ENCODE measurements around the gene DAPK2.

DAPK2 gene

DNA sequence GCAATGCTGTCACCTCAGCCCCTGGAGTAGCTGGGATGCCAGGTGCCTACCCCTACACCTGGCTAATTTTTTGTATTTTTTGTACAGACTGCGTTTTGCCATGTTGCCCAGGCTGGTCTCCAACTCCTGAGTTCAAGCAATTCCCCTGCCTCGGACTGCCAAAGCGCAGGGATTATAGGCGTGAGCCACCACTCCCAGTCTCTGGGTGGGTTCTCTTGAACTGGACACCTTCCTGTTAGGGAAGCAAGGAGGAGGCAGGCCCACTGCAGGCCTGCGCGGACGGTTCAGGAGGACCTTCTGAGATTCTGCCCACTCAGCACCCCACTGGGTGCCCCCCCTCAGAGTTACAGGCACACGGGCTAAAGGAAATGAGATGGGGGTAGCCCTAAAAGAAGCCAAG lies 138.8 kb downstream of the DAPK2 start:
- POLR2A ChIA-PET: no interaction called here
- TF ChIP-seq CTBP1 (IDR thresholded peaks at IDR 0.05; ENCODE audit: borderline replicate concordance): no peak
- TF ChIP-seq, protein P1, sequence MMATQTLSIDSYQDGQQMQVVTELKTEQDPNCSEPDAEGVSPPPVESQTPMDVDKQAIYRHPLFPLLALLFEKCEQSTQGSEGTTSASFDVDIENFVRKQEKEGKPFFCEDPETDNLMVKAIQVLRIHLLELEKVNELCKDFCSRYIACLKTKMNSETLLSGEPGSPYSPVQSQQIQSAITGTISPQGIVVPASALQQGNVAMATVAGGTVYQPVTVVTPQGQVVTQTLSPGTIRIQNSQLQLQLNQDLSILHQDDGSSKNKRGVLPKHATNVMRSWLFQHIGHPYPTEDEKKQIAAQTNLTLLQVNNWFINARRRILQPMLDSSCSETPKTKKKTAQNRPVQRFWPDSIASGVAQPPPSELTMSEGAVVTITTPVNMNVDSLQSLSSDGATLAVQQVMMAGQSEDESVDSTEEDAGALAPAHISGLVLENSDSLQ (IDR thresholded peaks at IDR 0.05): no peak
- no peak for TF ChIP-seq FOXK2 (IDR thresholded peaks at IDR 0.05)
- TF ChIP-seq NFRKB (IDR thresholded peaks at IDR 0.05): no peak
- no peak for TF ChIP-seq ELF4 (IDR thresholded peaks at IDR 0.05)
- no peak for TF ChIP-seq SUZ12 (IDR thresholded peaks at IDR 0.05)
- TF ChIP-seq ARNT (IDR thresholded peaks at IDR 0.05): no peak
- no peak for TF ChIP-seq LEF1 (IDR thresholded peaks at IDR 0.05; ENCODE audit: borderline replicate concordance)
- TF ChIP-seq SP1 (IDR thresholded peaks at IDR 0.05): no peak
- TF ChIP-seq FOXA1 (IDR thresholded peaks at IDR 0.05): no peak
- no peak for TF ChIP-seq FOXM1 (IDR thresholded peaks at IDR 0.05; ENCODE audit: borderline replicate concordance)
- TF ChIP-seq TARDBP (IDR thresholded peaks at IDR 0.05): no peak
- TF ChIP-seq HDGF (IDR thresholded peaks at IDR 0.05; ENCODE audit: borderline replicate concordance): no peak
- TF ChIP-seq ZNF384 (IDR thresholded peaks at IDR 0.05): no peak
- no peak for TF ChIP-seq BHLHE40 (IDR thresholded peaks at IDR 0.05; ENCODE audit: borderline replicate concordance)
- TF ChIP-seq L3MBTL2 (conservative IDR thresholded peaks at IDR 0.05): no peak
- CTCF ChIA-PET: no interaction called here
- no peak for DNase-seq (ENCODE audit: extremely low spot score)

DNA sequence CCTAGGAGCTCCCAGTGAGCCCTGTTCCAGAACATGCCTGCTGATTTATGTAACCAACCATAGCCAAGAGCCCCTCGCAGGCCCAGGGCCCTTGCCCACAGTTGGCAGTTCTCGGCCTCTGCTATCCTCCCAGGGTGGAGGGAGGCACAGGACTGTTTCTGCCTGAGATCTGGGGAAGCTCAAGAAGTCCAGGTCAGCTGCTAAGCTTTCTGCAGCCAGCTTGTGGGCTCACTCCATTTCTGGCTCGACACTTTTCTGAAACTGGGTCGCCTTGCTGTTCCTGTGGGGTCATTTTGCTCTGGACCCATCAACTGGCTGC lies 140.1 kb downstream of the DAPK2 start:
- POLR2A ChIA-PET: interaction anchor here (0.7 kb wide), 1 partner anchor 139 kb away, joined by 3 read pairs; no protein-coding TSS in a partner anchor
- CTCF ChIA-PET: interaction anchor here (0.5 to 0.9 kb wide), 2 partner anchors 11 to 14 kb away, joined by 3 read pairs; no protein-coding TSS in a partner anchor

DNA sequence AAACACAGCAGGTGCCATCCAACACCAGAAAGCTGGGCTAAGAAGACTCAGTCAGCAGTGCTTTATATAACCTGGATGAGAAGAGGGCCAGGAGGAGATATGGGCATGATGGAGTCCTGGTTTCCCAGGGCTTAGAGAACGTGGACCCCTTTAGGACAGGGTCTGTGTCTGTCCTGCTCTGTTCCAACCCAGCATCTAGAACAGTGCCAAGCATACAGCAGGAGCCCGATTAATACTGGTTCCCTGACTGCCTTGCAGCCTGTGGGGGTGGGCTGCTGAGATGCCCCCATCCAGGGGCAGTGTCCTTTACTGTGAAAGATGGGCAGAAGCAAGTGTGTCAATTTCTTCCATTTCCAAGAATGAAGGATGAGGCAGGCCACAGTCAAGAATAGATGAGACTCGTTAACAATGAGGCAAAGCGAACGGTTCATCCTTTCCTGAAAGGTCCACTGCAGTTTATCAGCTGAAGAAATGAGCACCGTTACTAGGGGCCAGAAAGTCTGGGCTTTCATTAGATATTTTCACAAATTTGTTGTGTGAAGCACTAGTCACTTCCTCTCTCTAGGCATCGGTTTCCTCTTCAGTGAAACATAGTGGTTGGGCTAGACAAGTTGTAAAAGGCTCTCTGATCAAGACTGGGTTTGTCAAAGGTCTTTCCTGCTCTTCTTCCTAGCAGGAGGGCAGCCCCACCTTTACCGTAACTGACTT lies 140.6 kb downstream of the DAPK2 start:
- CTCF ChIA-PET: interaction anchor here (0.5 to 0.6 kb wide), 2 partner anchors 14 to 161 kb away, joined by 3 read pairs; no protein-coding TSS in a partner anchor
- POLR2A ChIA-PET: interaction anchor here (0.7 kb wide), 1 partner anchor 140 kb away, joined by 3 read pairs; no protein-coding TSS in a partner anchor
- no peak for DNase-seq (ENCODE audit: extremely low spot score)
- TF ChIP-seq HDGF (IDR thresholded peaks at IDR 0.05; ENCODE audit: borderline replicate concordance): no peak

More for the DNA sequence above, 140.1 kb downstream of the DAPK2 start:
- TF ChIP-seq ARNT (IDR thresholded peaks at IDR 0.05): no peak
- no peak for TF ChIP-seq SUZ12 (IDR thresholded peaks at IDR 0.05)
- no peak for TF ChIP-seq HDGF (IDR thresholded peaks at IDR 0.05; ENCODE audit: borderline replicate concordance)
- TF ChIP-seq ELF4 (IDR thresholded peaks at IDR 0.05): no peak
- no peak for TF ChIP-seq LEF1 (IDR thresholded peaks at IDR 0.05; ENCODE audit: borderline replicate concordance)
- no peak for TF ChIP-seq L3MBTL2 (conservative IDR thresholded peaks at IDR 0.05)
- TF ChIP-seq FOXA1 (IDR thresholded peaks at IDR 0.05): no peak
- no peak for TF ChIP-seq FOXM1 (IDR thresholded peaks at IDR 0.05; ENCODE audit: borderline replicate concordance)
- no peak for TF ChIP-seq SP1 (IDR thresholded peaks at IDR 0.05)
- TF ChIP-seq BHLHE40 (IDR thresholded peaks at IDR 0.05; ENCODE audit: borderline replicate concordance): no peak
- TF ChIP-seq, protein P1 (IDR thresholded peaks at IDR 0.05): no peak
- TF ChIP-seq NFRKB (IDR thresholded peaks at IDR 0.05): no peak
- TF ChIP-seq ZNF384 (IDR thresholded peaks at IDR 0.05): no peak
- TF ChIP-seq CTBP1 (IDR thresholded peaks at IDR 0.05; ENCODE audit: borderline replicate concordance): no peak
- TF ChIP-seq FOXK2 (IDR thresholded peaks at IDR 0.05): no peak
- TF ChIP-seq TARDBP (IDR thresholded peaks at IDR 0.05): no peak
- no peak for DNase-seq (ENCODE audit: extremely low spot score)

DNA sequence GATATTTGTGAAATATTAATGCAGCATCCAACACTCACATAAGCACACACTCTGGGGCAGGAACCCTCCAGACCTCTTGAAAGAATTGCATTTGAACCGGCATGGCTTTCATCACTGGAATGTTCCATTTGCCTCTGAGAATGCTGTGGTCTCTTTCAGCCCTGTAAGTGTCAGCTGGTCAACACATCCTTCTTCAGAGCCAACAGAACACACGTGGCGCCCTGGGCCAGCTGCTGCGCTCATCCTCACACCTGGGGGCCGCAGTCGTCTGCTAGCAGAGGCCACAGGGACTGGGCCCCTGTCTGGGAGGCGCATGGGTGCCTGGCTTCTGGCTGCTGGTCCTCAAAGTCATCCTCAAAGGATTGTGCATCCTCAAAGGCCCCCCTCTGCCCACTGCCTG lies 141.2 kb downstream of the DAPK2 start:
- TF ChIP-seq SP1 (IDR thresholded peaks at IDR 0.05): no peak
- TF ChIP-seq L3MBTL2 (conservative IDR thresholded peaks at IDR 0.05): no peak
- no peak for TF ChIP-seq LEF1 (IDR thresholded peaks at IDR 0.05; ENCODE audit: borderline replicate concordance)
- no peak for TF ChIP-seq SUZ12 (IDR thresholded peaks at IDR 0.05)
- no peak for TF ChIP-seq FOXK2 (IDR thresholded peaks at IDR 0.05)
- TF ChIP-seq BHLHE40 (IDR thresholded peaks at IDR 0.05; ENCODE audit: borderline replicate concordance): no peak
- TF ChIP-seq, protein P1 (IDR thresholded peaks at IDR 0.05): no peak
- TF ChIP-seq ELF4 (IDR thresholded peaks at IDR 0.05): no peak
- TF ChIP-seq FOXA1 (IDR thresholded peaks at IDR 0.05): no peak
- no peak for TF ChIP-seq HDGF (IDR thresholded peaks at IDR 0.05; ENCODE audit: borderline replicate concordance)
- no peak for TF ChIP-seq ZNF384 (IDR thresholded peaks at IDR 0.05)
- TF ChIP-seq FOXM1 (IDR thresholded peaks at IDR 0.05; ENCODE audit: borderline replicate concordance): no peak
- no peak for TF ChIP-seq NFRKB (IDR thresholded peaks at IDR 0.05)
- no peak for TF ChIP-seq ARNT (IDR thresholded peaks at IDR 0.05)
- TF ChIP-seq TARDBP (IDR thresholded peaks at IDR 0.05): no peak
- no peak for TF ChIP-seq CTBP1 (IDR thresholded peaks at IDR 0.05; ENCODE audit: borderline replicate concordance)
- ChIA-PET CTCF (interaction anchor here (0.6 kb wide), 1 partner anchor 162 kb away, joined by 3 read pairs; no protein-coding TSS in a partner anchor), POLR2A (no interaction called here)
- DNase-seq (ENCODE audit: extremely low spot score): no peak

DNA sequence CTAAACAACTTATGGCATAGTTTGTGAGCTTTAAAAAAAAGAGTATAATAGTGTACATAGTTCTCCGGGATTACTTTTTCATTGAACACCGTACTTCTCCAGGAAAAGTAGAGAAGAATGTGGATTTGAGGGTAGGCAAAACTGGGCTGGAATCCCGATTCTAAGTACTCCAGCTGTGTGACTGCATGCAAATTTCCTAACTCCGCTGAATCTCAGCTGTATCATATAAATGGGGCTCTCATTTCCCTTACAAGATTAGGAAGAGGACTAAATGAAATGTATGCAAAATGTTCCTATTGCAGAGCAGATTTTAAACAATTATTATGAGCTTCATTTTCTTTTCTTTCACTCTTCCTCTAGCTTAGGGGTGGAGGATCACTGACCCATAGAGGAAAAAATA lies 142.2 kb downstream of the DAPK2 start:
- POLR2A ChIA-PET: no interaction called here
- CTCF ChIA-PET: interaction anchor here (0.6 to 0.9 kb wide), 3 partner anchors 10 to 164 kb away, joined by 3 to 4 read pairs (median 4); no protein-coding TSS in a partner anchor
- no peak for DNase-seq (ENCODE audit: extremely low spot score)
- TF ChIP-seq ELF4 (IDR thresholded peaks at IDR 0.05) (no peak), NFRKB (IDR thresholded peaks at IDR 0.05) (no peak), FOXM1 (IDR thresholded peaks at IDR 0.05; ENCODE audit: borderline replicate concordance) (no peak), HDGF (IDR thresholded peaks at IDR 0.05; ENCODE audit: borderline replicate concordance) (no peak), FOXK2 (IDR thresholded peaks at IDR 0.05) (no peak), TARDBP (IDR thresholded peaks at IDR 0.05) (no peak), FOXA1 (IDR thresholded peaks at IDR 0.05) (no peak), SP1 (IDR thresholded peaks at IDR 0.05) (no peak), LEF1 (IDR thresholded peaks at IDR 0.05; ENCODE audit: borderline replicate concordance) (no peak), BHLHE40 (IDR thresholded peaks at IDR 0.05; ENCODE audit: borderline replicate concordance) (no peak), SUZ12 (IDR thresholded peaks at IDR 0.05) (no peak)

DNA sequence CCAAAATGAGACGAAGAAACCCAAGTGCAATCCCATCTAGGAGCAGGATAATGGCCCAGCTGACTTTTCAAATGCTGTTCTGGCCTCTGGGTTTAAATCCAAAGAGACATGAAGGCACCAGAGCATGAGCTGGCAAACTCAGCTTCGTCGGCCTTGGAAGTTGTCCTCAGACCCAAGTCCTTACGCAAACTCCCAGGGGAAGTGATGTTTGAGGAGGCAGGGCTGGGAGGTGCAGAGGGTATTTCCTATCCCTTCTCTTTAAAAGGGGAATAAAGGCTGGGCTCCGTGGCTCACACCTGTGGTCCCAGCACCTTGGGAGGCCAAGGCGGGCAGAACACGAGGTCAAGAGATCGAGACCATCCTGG lies 143.6 kb downstream of the DAPK2 start:
- ChIA-PET POLR2A (no interaction called here), CTCF (no interaction called here)
- DNase-seq (ENCODE audit: extremely low spot score): no peak
- TF ChIP-seq, protein P1 (IDR thresholded peaks at IDR 0.05): no peak
- TF ChIP-seq ZNF384 (IDR thresholded peaks at IDR 0.05) (no peak), L3MBTL2 (conservative IDR thresholded peaks at IDR 0.05) (no peak), CTBP1 (IDR thresholded peaks at IDR 0.05; ENCODE audit: borderline replicate concordance) (no peak), FOXM1 (IDR thresholded peaks at IDR 0.05; ENCODE audit: borderline replicate concordance) (no peak), LEF1 (IDR thresholded peaks at IDR 0.05; ENCODE audit: borderline replicate concordance) (no peak), ELF4 (IDR thresholded peaks at IDR 0.05) (no peak), ARNT (IDR thresholded peaks at IDR 0.05) (no peak), TARDBP (IDR thresholded peaks at IDR 0.05) (no peak), FOXA1 (IDR thresholded peaks at IDR 0.05) (no peak), SUZ12 (IDR thresholded peaks at IDR 0.05) (no peak), SP1 (IDR thresholded peaks at IDR 0.05) (no peak), NFRKB (IDR thresholded peaks at IDR 0.05) (no peak)

Measured in HEK293T (cell line).